Stimulated activated CD8-positive, alpha-beta memory T cell treated with anti-CD3 and anti-CD28 coated beads, Interleukin-4, amount 100 ng/mL, for 4 hours (primary cell): ENCODE measurements around the gene ARHGAP31.
A peak's percentile ranks its signal among the peaks of the same experiment; 100 is the strongest.
"Not testable (repeated sequence)": the region's sequence is repeated elsewhere in the genome, so short reads cannot be mapped to it uniquely, and the experiment has no call there.

Experiments used
- DNase-seq, 2 donors: peaks; one replicate each; pipeline ENCODE4 v3.0.0-alpha.2; 2020; ENCODE audit warnings: low read depth in 2 of 2, low spot score in 1 of 2

Gene ARHGAP31

DNA sequence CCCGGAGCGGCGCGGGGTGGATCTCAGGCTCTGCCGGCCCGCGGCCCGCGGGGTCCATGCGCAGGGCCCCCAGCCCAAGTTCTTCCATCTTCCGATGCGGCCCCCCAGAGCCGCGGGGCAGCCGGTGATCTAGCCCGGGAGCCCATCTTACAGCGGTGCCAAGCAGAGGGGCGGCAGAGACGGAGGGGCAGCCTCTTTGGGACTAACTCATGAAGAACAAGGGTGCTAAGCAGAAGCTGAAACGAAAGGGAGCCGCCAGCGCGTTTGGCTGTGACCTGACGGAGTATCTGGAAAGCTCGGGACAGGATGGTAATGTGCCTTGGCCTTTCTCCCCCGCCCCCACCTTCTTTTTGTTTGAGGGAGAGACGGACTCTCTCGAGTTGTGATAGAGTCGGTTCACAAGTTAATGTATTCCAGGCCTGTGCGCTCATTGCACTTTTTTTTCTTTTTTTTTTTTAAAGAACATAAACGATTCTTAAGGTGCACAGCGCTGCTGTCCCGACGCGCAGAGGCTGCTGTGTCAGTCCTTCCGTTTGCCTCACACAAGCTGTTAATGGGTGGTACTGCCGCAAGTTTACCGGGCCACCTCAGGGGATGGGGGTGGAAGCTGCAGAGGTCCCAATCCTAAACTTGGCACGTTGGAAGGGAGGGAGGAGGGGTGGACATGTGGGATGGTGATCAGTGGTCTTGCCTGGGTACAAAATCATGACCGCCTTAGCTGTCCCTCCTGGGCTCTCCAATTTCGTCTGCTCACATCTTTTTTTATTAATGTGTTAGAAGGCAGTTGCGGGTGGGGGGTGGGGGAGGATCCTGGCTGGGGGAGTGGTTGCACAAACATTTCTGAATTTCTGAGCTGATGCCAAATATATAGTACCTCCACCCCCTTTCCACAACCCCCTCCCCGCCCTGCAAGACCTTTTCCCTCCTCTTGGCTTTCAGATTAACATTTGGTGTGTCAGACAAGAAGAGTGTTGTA is 801 bp downstream of the ARHGAP31 start:
- peak; percentile 33 to 54 for DNase-seq

DNA sequence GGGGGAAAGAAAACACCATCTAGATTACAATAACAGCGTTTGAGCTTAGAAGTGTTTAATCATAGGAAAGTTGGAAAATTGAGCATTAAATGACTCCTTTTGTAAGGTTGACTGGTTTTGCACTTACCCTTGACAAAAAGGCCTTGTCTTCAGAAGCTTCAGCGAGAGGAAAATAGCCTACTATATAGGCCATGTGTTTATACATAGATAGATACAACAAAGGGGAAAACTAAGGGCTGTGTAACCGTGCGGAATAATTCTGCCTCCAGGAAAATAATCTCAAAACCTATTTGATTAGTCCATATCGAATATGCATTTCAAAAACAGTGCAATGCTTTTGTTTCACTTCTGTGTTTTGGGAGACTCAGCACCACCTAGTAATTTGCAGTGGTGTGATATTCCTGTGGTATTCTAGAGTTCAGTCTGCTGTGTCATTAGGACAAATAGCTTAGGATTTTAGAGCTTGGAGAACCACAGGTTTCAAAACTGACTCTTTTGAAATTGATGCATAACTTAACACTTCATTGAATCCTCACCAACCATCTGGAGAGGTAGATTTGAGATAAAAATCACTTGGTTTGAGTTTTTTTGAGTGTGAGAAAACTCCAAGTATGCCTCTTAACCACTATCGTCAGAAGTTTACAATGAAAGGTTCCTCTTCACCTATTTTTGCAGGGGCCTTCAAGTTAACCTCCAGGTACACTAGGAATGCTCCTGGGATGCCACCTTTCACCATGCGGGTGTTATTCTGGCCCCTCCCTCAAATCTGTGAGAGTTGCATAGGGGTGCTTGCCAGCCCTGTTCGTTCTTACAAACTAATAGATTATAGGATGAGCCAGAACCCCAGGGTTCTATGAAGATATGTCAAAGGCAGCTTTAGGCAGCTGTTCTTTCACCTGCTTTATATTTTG is 1.9 kb downstream of the ARHGAP31 start:
- no peak for DNase-seq

DNA sequence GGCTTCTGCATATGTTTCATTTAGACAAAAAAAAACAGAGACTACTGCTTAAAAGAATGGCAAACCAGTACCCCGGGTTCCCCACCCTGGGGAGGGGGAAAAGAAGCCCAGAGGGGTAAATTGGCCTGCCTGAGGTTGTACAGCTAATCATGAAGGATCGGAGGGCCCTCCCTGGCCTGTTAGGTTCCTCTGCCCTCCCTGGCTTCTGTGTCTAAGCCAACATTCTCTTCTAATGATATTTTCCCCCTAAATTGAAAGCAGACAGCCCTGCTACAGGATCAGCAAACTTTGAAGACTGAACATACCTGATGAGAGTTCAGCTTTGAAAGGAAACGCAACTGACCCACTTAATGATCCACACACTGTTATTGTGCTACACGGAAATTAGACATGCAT is 2.5 kb downstream of the ARHGAP31 start:
- no peak for DNase-seq

DNA sequence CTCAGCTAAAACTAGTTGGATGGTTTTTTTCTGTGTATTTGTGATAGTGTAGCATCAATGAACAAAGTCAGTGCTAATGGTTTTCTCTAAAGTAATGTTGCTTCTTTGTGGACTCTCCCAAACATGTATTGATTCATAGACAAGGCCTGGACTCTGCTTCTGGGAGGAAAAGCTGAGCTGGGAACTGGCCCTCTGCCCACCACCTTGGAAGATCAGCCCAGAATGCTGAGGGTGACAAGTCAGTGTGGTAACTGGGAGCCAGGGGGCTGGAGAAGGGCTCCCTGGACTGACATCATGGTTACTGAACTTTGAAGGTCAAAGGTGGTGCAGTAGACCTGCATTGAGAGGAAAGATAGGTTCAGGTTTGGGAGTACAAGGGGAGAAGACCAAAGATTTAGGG is 3.0 kb downstream of the ARHGAP31 start:
- no peak for DNase-seq

DNA sequence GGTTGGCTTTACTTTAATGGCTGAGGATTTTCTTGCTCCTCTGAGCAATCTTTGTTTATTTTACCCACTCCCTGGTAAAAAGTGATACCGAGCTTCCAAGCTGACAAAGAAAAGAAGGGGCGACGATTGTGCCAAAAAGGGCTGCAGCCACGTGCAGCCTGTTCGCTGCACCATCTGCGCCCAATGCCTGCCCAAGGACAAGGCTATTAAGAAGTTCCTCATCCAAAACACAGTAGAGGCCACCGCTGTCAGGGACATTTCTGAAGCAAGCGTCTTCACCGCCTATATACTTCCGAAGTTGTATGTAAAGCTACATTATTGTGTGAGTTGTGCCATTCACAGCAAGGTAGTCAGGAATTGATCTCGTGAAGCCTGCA is 4.4 kb downstream of the ARHGAP31 start:
- no peak for DNase-seq

DNA sequence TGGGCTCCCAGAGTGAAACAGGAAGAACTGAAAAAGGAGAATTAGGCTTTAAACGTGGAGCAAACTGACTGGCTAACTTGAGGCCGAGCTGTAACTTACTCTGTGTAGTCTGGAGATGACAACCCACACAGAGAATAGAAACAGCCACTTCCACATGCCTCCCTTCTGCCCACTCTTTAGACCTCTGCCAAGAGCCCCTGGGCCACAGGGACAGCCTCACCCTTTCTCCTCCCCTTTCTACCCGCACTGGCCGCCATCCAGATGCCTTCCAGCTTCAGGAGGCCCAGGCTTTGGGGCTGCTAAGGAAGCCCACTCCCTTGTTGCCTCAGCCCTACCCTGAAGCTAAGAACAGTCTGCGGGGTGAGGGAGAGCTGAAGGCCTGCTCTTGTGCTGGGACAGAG is 6.8 kb downstream of the ARHGAP31 start:
- no peak for DNase-seq

DNA sequence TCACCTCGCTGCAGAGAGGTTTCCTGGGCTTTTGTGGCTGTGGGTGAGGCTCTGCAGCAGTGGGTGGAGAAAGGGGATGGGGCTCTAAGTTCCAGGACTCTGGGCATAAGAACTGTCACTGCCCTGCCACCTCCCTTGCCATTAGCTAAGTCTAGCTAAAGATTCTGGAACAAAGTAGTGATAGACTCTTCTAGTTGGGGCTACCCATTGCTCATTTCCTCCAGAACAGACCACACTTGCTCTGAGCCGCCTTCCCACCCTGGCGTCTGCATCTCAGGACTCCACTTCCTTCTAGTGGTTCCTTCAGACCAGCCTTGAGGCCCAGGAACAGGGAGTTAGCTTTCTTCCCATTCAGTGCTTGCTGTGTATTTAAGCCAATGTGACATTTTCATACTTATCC is 7.5 kb downstream of the ARHGAP31 start:
- no peak for DNase-seq

DNA sequence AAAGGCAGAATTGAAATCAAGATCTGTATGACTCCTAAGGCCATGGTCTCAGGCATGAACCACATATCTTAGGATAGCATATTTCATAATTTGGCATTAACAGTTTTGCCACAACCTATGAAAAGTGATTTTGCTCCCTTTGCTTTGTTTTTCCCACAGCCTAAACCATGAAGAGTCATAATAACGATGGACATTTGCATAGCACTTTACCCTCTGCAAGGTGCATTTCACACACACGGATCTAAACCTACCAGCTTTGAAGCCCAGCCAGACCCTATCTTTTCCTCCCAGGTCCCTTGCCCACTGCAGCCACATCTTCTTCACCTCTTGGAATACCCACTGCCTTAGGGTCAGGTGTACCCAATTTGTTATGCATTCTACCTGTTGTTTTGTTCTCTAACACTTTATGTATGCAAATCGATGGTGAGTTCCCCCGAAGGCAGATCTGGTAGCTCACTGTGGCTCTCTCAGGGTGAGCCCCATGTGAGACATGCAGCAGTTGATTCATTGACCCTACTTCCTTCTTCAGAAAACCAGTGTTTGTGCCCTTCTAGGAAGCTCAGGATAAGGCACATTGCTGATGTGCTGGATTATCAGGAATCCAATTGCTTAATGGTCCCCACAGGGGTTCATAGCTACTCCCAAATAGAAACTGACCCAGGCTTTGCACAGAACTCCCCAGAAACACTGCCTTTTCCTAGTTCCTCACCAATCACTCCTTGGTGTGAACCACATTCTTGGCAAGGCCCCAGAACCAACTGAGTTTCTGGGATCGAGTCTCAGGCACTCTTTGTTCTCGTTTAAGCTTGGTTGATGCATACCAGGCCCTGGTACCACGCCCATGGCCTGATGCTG is 8.7 kb downstream of the ARHGAP31 start:
- DNase-seq, result no peak

DNA sequence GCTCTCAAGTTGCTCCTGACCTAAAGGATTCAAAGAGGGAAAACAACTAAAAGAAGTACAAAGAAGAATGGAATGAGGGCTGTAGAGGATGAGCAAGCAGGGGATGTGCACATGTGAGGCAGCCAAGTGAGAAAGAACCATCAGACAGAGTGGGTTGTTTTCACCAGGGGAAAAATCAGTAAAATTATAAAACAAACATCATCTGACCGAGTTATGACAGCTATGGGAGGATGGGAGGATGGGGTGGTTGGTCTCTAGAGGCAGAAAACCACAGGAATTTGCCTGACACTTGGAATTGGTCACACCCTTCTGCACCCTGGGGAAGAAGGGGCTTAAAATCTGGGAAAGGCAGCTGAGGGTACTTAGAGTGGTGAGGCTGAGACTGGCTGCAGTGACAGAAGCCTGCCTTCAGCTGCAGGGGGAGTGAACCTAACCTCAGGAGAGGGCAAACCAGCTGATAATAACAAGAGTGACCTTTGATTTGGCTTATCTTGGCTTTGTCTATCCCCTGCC is 10.1 kb downstream of the ARHGAP31 start:
- no peak for DNase-seq

DNA sequence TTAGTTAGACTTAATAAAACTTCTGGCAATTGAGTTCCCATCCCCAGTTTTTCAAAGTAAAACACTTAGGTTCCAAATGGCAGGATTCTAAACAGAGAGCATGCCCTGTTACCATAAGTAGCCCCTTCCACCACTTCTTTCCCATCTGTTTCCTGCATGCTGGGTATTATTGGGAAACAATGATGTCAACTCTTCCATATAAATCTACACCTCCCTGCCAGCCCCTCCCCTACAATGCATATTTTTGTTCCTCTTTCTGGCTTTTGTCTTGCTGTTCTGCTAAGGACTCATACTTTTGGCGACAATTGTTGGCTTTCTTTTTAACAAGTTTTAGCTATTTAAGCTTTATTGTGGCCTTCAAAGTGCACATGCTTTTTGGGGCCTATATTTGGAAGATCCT is 11.1 kb downstream of the ARHGAP31 start:
- DNase-seq, result no peak

DNA sequence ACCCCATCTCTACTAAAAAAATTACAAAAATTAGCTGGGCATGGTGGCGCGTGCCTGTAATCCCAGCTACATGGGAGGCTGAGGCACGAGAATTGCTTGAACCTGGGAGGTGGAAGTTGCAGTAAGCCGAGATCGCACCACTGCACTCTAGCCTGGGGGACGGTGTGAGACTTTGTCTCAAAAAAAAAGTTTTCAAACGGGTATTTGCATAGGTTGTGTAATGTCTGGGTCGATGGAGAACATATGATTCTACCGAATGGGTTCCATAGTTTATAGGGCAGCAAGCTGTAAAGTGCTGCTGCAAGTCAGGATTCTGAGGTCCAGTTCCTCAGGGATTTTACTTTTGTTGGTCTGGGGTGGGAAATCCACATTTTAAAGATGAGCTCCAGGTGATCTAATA is 12.2 kb downstream of the ARHGAP31 start:
- DNase-seq, result not testable (repeated sequence)

DNA sequence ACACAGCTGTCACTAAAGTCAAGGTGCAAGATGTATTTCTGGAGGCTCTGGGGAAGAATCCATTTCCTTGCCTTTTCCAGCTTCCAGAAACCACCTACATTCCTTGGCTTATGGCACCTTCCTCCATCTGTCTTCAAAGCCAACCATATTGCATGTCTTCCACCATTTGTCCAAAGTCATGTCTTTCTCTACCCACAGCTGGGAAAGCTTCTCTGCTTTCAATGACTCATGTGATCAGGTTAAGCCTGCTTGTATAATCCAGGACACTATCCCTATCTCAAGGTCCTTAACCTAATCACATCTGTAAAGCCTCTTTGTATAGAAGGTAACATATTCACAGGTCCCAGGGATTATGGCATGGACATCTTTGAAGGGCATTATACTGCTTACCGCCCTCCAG is 14.2 kb downstream of the ARHGAP31 start:
- DNase-seq, result no peak

DNA sequence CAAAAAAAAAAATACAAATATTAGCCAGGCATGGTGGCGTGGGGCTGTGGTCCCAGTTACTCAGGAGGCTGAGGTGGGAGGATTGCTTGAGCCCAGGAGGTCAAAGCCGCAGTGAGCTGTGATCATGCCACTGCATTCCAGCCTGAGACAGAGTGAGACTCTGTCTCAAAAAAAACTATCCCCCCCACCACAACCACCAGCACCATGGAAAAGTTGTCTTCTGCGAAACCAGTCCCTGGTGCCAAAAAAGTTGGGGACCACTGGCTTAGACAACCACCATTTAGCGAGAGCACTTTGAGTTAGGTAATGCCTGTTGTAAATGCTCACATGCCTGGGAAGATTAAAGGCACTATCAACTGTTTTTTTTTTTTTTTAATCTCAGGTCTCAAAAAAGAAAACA is 15.4 kb downstream of the ARHGAP31 start:
- no peak for DNase-seq

DNA sequence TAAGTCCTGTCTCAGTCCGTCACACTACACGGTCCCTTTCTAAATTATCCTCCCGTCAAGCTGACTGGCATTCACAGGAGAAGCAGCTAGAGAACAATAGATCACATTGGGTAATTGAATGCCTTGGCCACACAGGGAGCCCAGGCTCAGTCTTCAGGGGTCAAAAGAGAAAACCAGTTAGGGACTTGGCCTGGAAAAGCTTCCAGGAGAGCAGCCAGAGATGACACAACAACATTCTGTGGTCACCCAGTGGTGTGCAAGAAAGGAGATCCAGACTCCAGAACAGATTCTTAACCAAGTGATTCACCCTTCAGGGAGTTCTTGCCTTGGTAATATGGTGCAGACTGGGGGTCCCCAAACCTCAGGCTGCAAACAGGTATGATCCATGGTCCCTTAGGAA is 15.9 kb downstream of the ARHGAP31 start:
- no peak for DNase-seq

DNA sequence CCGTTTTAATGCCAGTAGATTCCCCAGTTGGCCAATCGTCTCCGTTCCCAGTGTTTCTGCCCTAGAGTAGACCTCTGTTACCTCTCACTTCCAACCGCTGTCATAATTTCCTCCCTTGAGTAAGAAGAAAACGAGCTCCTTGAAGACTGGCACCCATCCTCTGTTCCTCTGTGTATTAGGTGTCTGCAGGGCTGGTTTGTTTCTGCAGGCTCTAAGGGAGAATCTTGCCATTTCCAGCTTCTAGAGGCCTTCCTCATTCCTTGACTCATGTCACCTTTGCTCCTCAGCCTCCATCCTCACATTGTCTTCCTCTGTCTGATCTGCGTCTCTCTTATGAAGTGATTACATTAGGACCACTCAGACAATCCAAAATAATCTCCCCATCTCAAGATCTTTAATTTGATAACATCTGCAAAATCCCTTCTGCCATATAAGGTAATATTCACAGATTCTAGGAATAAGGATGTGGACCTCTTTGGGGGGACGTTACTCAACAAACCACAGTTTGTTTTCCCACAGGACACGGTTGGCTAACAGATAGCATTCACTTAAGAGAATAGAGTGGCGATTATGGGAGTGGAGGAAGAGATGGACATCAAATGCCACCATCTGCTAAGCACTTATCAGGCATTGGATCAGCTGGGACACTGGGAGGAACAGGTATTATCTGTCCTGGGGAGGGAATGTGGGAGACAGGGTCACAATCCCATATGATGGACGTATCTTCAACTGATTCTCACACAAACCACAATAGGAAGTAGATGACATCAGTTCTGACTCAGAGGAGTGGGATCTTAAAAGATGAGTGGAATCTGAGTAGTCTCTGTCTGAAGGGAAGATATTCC is 17.1 kb downstream of the ARHGAP31 start:
- no peak for DNase-seq

DNA sequence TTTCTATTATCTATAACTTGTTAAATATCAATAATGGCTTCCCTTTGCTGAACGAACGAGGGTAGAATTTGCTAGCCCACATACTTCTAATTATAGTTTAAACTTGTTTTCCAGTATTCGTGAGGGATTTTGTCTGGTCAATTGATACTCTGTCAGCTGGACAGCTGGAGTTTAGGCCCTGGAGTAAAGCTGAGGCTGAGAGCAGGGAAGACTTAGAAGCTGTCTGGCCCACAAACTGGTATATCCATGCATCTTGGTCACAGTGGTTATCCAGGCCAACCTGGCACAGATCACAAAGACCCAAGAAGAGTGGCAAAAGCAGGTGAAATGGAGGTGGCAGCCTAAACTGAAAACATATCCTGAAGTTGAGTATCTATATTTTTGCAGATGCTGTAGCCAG is 19.3 kb downstream of the ARHGAP31 start:
- no peak for DNase-seq

DNA sequence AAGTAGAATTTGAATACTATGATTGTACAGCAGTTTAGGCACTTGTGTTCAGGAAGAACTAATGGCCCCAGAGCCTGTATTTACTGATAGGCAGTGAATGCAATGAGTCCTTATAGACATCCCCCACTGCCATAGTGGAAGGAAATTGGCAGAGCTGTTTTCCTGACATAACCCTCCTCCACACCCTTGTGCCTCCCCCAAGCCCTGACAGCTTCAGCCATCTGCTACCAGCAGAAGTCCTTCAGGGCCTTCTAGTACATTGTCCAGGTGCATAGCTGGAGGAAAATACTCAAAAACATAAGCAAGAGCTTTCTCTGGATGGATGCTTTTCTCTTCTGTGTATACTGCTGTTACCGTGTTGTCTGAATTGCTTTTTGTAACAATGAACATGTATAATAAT is 20.6 kb downstream of the ARHGAP31 start:
- DNase-seq, result no peak

DNA sequence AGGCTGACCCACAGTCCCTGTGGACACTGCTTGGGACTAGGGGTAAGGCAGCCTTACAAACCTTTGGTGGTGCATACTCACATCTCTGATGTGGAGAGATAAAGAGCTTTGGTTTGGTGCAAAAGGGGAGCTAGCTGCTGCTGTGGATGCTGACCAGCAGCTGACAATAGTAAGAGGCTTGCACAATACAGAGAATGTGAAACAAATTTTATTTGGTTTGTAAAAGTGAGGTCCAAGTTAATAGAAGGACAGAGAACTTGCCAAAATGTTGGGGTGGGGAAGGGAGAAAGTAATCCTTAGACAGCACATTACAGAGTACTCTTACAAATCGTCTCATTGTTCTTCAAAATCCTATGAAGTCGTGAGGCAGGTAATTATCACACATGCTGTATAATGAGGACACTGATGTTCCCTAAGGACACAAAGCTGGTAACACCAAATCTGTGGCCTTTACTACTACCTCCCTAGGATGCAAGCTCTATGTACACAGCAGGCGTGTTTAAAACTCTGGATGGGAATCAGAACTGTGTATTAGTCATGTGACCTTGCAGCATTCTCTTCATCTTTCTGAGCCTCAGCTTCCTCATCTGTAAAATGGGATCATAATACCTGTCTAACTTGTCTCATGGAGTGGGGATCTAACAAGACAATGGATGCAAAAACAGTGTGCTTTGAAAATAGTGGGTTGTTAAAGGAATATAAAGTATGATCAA is 21.6 kb downstream of the ARHGAP31 start:
- no peak for DNase-seq

DNA sequence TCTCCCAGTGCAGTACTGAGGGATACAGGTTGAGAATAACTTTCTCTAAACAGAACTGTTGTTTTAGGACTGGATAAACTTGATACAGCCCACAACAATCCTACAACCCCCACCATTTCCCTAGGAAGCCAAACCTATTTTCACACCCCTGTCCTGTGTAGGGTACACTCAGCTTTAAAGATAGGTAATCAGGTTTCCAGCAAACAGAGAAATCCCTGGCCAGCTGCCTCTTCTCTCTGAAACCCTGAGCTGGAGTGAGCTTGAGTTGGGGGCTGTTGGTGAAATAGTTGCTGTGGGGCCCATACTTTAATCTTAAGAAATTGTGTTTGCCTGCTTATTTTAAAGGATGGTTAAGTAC is 22.1 kb downstream of the ARHGAP31 start:
- no peak for DNase-seq
